Peyer's patch (tissue), 4 donors: Measurements from ENCODE around the gene MRPL4.

Experiments used
- CTCF ChIP-seq, 6 experiments: fragments of 450-650 bp in 4 of 6; fragments of 200-600 bp in 2 of 6; sonication (generic) in 1 of 6; IDR thresholded peaks; one replicate each; pipeline ENCODE4 v1.5.1; 2017 to 2019; ENCODE audit warnings: antibody characterized with exemption in 6 of 6, mild to moderate bottlenecking in 3 of 6, moderate library complexity in 1 of 6
- POLR2A ChIP-seq, 2 donors: fragments of 450-650 bp; IDR thresholded peaks; one replicate each; pipeline ENCODE4 v1.5.1; 2017; ENCODE audit warnings: antibody characterized with exemption in 2 of 2, mild to moderate bottlenecking in 2 of 2, moderate library complexity in 2 of 2

DNA sequence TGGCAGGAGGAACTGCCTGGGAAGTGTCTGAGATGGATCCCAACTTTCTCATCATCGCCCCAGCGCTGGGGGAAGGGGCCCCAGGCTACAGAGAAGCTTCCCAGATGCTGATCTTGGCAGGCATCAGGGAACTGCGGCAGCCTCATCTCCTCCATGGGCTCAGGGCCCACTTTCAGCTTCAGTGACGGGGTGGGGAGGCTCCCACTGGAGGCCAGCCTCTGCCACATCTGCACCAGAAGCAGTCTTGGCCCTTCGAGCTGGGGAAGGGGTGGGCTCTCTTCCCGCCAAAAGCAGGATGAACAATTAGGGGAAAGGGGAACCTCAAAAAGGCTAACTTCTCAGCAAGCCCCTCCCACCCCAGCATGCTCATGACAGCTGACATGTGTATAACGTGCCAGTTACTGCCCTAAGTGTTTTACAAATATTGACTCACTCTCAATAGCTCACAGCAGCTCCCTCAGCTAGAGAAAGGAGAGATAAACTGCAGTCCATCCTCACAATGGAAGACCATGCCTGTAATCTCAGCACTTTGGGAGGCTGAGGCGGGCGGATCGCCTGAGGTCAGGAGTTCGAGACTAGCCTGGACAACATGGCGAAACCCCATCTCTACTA, 13.7 kb upstream of the MRPL4 start:
- TF ChIP-seq POLR2A (IDR thresholded peaks at IDR 0.05) (no peak), CTCF (IDR thresholded peaks at IDR 0.05) (no peak)
